HG03025 (cell line): ENCODE results near the gene GOLGA1.
A peak's percentile ranks its signal among the peaks of the same experiment; 100 is the strongest.
"Not testable (repeated sequence)": the region's sequence is repeated elsewhere in the genome, so short reads cannot be mapped to it uniquely, and the experiment has no call there.

Experiments used
- ATAC-seq: cut with Tn5 transposase; IDR thresholded peaks from one replicate; pipeline ENCODE4 v1.9.1; 2021; ENCODE audit warnings: mild to moderate bottlenecking, moderate library complexity; ENCODE audit not compliant: unreplicated experiment, low FRiP score

GOLGA1 gene

DNA sequence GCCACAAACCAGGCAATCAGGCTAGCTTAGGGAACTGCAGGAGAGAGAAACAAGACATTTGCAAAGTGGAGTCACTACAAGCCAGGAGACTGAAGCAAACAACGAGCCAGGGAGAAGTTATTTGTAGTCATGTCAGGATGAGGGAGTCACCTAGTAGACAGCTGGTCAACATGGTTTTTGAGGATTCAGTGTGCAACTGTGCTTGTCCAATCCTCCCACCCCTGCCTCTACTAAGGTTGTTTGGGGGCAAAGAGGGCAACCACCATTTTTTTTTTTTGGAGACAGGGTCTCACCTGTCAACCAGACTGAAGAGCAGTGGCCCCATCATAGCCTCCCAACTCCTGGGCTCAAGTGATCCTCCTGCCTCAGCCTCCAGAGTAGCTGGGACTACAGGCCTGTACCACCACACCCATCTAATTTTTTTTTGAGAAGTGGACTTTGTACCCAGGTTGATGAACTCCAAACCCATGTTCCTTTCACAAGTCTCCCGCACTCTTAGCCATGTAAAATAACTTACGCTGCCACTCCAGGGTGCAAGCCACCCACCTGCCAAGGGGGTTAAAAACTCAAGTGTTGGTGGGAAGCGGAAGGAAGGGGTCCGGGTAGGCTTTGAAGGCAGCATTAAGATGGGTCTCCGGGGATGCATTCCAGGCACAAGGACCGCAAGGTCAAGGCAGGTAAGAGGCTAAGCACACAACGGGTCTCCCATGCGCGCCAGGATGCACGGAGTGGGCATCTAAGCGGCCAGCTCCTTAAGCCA lies 80.1 kb downstream of the GOLGA1 start:
- no peak for ATAC-seq

- ATAC-seq = no peak
Observed at GRCh38 chr9:124859803-124860581, 80.9 kb downstream of the GOLGA1 start.

GRCh38 chr9:124858330-124859046 lies 82.4 kb downstream of the GOLGA1 start:
- no peak for ATAC-seq

DNA sequence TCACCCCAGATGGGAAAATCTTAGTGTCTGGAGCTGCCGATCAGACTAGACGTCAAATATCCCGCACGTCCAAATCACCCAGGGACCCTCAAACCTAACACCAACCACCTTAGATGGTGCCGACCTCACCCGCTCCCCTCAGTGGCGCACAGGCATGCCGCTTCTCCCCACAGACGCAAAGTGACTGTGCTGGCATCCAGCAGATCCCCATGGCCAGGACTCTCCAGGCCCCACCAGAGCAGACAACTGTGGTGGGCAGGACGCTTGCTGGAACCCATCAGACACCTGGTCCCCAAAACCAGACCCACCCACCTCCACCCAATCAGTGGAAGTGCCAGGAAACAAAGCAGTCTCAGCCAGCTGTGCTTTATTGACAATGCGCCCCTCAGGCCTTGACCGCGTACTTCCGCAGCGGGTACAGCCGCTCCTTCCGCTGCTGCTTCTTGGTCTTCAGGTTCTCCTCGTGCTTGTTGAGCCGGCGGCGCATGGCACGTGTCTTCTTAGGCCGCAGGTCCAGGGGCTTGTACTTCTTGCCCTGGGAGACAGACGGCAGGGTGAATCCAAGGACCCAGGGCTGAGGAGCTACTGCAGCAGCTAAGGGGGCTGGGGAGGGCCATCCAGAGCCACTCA lies 83.2 kb downstream of the GOLGA1 start:
- no peak for ATAC-seq

DNA sequence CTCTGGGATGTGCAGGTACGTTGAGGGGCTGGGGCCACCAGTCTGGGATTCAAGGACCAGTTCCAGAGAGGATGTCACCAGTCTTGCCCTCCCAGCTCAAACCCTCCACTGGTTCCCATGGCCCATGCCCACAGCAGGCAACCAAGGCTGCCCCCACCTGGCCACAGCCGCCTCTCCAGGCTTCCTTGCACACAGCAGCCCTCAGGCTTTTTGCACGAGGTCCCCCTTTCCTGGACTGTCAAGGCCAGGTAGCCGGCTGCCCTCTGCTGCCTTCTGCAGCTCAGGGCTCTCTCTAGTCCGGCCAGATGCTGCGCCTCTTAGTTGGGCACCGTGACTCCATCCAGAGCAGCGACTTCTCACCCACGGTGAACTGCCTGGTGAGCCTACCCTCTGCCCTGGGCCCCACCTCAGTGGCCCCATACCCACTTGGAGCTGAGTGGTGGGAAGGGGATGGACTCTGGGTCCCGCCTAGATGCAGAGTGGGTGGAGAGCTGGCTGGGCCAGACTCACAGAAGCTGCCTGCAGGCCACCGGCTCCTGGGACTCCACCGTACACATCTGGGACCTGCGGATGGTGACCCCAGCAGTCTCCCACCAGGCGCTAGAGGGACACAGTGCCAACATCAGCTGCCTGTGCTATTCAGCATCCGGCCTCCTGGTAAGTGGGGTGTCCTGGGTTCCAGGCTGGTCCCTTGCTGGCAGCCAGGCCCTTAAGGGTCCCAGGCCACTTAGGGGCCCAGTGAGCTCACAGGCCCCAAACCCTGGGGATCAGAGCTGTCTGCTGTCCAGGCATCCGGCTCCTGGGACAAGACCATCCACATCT lies 84.7 kb downstream of the GOLGA1 start:
- no peak for ATAC-seq

DNA sequence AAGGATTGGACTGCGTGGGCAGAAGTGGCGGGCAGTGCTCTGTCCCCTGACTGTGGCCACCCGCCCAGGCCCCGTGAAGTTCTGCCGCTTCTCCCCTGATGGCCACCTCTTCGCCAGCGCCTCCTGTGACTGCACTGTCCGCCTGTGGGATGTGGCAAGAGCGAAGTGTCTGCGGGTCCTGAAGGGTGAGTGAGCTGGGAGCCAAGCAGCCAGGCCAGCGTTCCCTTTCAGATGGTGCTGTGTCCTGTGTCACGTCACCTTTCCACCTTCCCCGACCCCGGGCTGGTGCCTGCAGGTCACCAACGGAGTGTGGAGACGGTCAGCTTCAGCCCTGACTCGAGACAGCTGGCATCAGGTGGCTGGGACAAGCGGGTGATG lies 85.3 kb downstream of the GOLGA1 start:
- ATAC-seq = no peak

GRCh38 chr9:124854822-124855221 lies 86.1 kb downstream of the GOLGA1 start:
- no peak for ATAC-seq

DNA sequence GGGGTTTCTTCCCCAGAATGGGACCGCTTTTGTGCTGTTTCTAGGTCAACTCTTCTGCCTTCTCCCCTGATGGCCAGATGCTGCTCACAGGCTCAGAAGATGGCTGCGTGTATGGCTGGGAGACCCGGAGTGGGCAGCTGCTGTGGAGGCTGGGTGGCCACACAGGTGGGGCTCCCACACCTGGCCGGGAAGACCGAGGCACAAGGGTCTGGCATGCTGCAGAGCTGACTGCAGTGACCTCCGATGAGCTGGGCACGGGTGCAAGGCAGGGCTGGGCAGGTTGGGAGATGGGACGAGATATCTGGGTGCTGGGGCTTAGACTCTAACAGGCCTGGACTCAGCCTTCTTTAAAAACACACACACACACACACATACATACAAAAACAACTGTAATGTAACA lies 86.7 kb downstream of the GOLGA1 start:
- ATAC-seq = no peak

DNA sequence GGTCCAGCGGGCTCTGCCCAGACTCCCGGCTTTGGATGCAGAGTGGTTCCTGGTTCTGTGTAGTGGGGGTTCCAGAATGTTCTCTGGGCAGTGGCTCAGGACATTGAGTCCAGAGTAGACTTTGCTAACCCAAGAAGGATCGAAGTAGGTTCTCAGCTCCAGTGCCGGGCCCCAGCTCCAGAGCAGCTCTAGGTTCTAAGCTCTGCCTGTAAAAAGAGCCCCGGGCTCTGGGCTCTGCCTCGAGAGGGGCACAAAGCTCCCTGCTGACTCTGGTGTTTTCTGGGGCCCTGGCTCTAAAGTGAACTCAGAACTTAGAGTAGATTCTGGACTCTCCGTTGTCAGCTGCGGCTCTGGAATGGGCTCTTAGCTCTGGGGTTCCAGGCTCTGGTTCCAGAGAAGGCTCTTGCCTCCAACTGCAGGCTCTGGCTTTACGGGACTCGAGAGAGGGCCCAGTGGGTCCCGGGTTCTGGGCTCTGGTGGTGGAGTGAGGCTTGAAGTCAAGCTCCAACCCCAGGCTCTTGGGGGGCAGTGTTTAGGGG lies 87.2 kb downstream of the GOLGA1 start:
- no peak for ATAC-seq

DNA sequence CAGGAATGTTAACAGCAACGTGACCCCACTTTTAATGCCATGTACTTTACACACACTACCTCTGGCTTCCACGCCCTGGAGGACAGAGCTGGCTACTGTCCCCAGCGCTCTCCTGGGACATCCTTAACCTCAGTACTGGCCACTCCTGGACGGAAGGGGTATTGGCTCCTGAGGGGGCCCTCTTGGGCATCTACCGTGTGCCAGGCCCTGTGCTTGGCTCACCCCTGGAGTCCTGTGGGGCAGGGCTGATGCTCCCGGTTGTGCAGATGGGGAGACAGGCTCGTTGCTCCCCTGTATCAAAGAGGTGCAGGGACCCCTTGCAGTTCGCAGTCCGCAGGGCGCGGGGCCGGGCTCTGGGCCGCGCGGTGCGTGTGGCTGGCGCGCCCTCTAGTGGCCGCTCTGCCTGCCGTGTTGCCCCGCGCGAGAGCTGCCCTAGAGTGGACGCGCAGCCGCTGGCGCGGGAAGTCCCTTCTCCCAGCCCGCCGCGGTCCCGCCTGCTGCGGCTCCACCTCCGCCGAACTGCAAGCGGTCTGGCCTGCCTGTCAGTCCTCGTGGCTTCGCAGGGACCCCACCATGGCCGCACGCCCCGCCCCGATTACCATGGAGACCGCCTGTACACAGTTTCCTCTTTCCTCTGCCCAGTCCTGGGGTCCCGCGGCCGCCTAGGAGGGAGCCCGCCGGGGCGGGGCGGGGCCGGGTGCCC lies 87.9 kb downstream of the GOLGA1 start, which contains the start of gene WDR38:
Gene WDR38, plus strand, starts transcription at position 632 of the 703 bp plus-strand sequence. CDS start 72 bp downstream, outside the sequence.
- peak; percentile 65 for ATAC-seq

DNA sequence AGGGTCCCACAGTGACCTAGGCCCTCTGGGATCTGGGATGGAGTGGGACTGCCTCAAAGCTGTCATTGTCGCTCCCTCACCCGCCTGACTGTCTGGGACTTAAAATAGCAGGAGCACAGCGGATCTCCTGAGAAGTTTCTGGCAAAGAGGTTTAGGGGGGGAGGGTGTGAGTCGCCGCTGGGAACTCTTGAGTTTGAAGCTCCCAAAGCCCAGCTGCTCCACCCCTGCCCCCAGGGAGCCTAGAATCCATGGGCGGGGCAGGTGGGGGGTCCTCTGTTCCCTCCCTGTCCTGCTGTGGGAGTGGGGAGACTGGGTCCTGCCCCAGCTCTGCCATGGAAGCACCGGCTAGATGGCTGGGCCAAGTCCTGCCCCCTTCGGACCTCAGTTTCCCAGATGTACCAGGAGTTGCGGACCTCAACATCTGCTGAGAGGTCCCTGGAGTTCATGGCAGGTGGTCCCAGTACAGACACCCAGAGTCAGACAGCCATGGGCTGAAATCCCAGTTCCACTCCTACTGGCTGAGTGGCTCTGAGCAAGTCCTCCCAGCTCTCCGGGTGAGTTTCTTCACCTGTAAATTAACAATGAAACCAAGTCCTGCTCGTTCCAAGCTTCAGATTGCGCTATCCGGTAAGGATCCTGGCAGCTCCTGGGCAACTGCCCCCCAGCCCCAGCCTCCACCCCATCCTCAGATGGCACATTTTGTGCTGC lies 88.6 kb downstream of the GOLGA1 start:
- ATAC-seq = no peak

GRCh38 chr9:124849801-124850200 lies 91.1 kb downstream of the GOLGA1 start:
- ATAC-seq = no peak

DNA sequence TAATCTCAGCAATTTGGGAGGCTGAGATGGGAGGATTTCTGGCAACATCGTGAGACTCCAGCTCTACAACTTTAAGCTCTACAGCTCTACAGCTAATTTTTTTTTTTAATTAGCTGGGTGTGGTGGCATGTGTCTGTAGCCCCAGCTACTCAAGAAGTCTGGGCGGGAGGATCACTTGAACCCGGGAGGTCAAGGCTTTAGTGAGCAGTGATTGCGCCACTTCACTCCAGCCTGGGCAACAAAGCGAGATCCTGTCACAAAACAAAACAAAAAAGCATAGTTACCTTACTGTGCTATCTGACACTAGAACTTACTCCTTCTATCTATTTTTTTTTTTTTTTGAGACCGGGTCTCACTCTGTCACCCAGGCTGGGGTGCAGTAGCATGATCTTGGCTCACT lies 93.9 kb downstream of the GOLGA1 start:
- ATAC-seq = no peak

- not testable (repeated sequence) for ATAC-seq
Observed at GRCh38 chr9:124846467-124846866, 94.4 kb downstream of the GOLGA1 start.

GRCh38 chr9:124844291-124844690 lies 96.6 kb downstream of the GOLGA1 start:
- ATAC-seq = no peak

DNA sequence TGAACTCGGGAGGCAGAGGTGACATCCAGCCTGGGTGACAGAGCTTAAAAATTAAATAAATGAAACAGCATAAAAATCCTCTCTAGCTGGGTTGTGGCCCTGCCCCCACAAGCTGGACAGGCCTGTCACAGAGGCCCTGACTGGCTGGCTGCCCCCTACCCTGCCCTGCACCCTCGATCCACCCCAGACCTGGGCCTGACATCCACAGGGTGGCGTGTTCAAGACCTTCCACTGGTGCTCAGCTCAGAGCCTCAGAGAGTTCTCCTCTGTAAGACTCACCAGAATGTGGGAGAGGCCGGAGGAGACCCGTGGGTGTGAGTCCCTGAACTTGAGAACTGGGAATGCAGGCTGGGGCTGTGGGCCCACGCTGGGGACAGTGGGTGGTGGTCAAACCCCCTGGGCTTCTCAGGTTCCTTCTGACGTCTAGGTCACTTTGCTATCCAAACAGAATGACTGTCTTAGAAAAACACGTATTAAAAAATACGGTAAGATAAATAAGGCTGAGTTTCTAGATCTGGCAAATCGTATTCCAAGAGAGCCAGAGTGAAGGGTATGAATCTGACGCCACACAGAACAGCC lies 97.3 kb downstream of the GOLGA1 start:
- ATAC-seq = no peak

DNA sequence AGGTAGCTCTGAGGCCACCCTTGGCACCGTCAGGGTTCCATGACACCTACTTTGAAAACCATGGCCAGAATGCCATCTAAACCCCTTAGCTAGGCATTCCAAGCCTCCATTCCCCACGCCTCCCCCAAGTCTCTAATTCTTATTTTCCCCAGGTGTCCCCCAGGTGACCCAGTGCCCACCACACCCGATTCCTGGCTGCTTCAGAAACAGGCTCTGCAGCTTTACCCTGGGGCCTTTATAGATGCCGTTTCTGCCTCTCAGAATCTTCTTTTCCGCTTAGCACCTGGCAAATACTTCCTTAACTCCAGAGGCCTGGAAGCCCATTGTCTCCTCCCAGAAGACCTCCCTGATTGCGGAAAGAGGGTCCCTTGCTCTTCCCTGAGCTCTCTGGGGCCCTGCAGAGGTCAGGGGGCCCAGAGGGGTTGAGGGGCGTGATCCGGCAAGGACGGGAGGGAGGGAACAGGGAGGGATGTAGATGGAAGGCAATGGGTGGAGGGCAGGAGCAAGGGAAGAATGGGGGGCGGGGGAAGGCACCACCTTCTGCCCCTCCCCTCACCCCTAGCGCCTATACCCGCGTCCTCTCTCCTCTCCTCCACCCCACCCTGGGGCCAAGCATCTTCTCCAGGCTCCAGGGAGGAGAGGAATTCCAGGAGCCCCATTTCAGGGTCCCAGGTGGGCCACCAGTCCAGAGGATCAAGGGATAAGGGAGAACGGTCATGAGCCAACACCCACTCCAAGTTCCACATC lies 99.6 kb downstream of the GOLGA1 start:
- ATAC-seq = no peak
